Erythroblast (primary cell): ENCODE measurements around the gene OSBPL5.

Experiments used
- GATA1 ChIP-seq: IDR thresholded peaks from 2 replicates; pipeline ENCODE4 v1.6.1; 2011; ENCODE audit warnings: low read depth, mild to moderate bottlenecking, control low read depth, low read length, moderate library complexity
- POLR2A ChIP-seq: IDR thresholded peaks from 2 replicates; pipeline ENCODE4 v1.6.1; 2011; ENCODE audit warnings: mild to moderate bottlenecking, low read length

- TF ChIP-seq POLR2A (no peak), GATA1 (no peak)
Observed at GRCh38 chr11:3129591-3130268, 35.4 kb downstream of the OSBPL5 start.
